ENCODE data around the gene FOXP4. TPM values are rescaled to one million over a fixed set of nuclear protein-coding genes. Genes with fewer than 3 reads are reported as not detected.
A peak's percentile ranks its signal among the peaks of the same experiment; 100 is the strongest.

The FOXP4 gene
- total and polyA plus RNA-seq, 2 of the 13 experiments (the other 11 are each of a cell fraction or from before 2014, with no cell fraction given): 11.0 to 12.4 TPM

DNA sequence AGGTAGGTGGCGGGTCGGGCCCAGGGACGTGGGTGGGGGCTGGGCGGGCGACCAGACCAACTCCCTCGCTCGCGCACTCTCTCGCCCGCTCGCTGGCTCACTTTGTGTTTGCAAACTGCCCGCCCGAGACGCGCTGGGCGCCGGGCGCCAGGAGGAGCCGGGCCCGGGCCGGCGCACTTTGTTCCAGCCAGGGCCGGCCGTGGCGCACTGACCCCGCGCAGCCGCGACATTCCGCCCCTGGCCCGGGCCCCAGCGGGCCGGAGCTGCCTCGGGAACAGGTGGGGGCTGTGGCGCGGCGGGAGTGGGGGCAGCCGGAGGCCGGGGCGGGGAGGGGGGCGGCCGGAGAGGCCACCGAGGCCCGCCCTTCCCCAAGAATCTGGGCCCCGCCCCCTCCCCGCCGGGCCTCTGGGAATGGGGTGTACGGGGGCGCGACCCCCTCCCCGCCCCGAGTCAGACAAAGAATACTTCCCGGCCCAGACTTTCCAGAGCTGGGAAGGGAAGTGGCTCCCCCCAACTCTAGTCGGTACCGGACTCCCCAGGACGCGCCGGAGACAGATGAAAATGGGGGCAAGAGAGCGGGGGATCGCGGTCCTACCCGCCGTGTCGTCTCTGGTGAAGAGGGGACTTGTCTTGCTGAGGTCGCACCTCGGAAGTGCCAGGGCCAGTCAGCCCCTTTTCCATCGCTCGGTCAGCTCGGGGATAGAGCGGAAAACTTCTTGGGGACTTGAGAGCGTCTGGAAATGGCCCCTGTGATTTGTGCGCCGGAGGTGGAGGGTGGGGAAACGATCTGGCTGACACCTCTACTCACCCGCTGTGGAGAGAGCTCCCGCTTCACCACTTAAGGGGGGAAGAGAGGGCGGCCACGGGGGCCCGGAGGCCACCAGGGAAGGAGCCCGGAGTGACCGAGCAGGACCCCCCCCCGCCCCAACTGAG lies 951 bp downstream of the FOXP4 start (continued):
- TF ChIP-seq, protein P1, sequence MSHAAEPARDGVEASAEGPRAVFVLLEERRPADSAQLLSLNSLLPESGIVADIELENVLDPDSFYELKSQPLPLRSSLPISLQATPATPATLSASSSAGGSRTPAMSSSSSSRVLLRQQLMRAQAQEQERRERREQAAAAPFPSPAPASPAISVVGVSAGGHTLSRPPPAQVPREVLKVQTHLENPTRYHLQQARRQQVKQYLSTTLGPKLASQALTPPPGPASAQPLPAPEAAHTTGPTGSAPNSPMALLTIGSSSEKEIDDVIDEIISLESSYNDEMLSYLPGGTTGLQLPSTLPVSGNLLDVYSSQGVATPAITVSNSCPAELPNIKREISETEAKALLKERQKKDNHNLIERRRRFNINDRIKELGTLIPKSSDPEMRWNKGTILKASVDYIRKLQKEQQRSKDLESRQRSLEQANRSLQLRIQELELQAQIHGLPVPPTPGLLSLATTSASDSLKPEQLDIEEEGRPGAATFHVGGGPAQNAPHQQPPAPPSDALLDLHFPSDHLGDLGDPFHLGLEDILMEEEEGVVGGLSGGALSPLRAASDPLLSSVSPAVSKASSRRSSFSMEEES (CRISPR knock-in tag; IDR thresholded peaks at IDR 0.05): no peak
- TF ChIP-seq FOXO4 (CRISPR knock-in tag; conservative IDR thresholded peaks at IDR 0.05) (0 out of 2 replicates have a peak, but pooled peaks have one; percentile 79), SOX6 (IDR thresholded peaks at IDR 0.05) (no peak), SOX6 (CRISPR knock-in tag; IDR thresholded peaks at IDR 0.05) (peak; percentile 30; the same call in 1 of the 2 replicates), ZNF234 (CRISPR knock-in tag; conservative IDR thresholded peaks at IDR 0.05) (0 out of 2 replicates have a peak, but pooled peaks have one; percentile 48), ZNF225 (CRISPR knock-in tag; IDR thresholded peaks at IDR 0.05) (peak; percentile 67; the same call in 1 of the 2 replicates), ZNF343 (CRISPR knock-in tag; IDR thresholded peaks at IDR 0.05) (no peak), ZNF30 (CRISPR knock-in tag; IDR thresholded peaks at IDR 0.05) (0 out of 2 replicates have a peak, but pooled peaks have one; percentile 40), ZBTB8A (CRISPR knock-in tag; IDR thresholded peaks at IDR 0.05; ENCODE audit: borderline replicate concordance, low read depth) (no peak), DBP (CRISPR knock-in tag; IDR thresholded peaks at IDR 0.05; ENCODE audit: not compliant biosample characterization) (no peak), ZNF451 (CRISPR knock-in tag; IDR thresholded peaks at IDR 0.05) (peak; percentile 66), RFXAP (CRISPR knock-in tag; IDR thresholded peaks at IDR 0.05; ENCODE audit: borderline replicate concordance) (0 out of 2 replicates have a peak, but pooled peaks have one; percentile 11), ZNF280D (CRISPR knock-in tag; IDR thresholded peaks at IDR 0.05) (0 out of 2 replicates have a peak, but pooled peaks have one; percentile 25), BCL6 (CRISPR knock-in tag; IDR thresholded peaks at IDR 0.05) (no peak)
- TF ChIP-seq, protein P2, sequence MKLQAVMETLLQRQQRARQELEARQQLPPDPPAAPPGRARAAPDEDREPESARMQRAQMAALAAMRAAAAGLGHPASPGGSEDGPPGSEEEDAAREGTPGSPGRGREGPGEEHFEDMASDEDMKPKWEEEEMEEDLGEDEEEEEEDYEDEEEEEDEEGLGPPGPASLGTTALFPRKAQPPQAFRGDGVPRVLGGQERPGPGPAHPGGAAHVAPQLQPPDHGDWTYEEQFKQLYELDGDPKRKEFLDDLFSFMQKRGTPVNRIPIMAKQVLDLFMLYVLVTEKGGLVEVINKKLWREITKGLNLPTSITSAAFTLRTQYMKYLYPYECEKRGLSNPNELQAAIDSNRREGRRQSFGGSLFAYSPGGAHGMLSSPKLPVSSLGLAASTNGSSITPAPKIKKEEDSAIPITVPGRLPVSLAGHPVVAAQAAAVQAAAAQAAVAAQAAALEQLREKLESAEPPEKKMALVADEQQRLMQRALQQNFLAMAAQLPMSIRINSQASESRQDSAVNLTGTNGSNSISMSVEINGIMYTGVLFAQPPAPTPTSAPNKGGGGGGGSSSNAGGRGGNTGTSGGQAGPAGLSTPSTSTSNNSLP (IDR thresholded peaks at IDR 0.05; ENCODE audit: low read depth, low read length): no peak
- TF ChIP-seq, protein P3, sequence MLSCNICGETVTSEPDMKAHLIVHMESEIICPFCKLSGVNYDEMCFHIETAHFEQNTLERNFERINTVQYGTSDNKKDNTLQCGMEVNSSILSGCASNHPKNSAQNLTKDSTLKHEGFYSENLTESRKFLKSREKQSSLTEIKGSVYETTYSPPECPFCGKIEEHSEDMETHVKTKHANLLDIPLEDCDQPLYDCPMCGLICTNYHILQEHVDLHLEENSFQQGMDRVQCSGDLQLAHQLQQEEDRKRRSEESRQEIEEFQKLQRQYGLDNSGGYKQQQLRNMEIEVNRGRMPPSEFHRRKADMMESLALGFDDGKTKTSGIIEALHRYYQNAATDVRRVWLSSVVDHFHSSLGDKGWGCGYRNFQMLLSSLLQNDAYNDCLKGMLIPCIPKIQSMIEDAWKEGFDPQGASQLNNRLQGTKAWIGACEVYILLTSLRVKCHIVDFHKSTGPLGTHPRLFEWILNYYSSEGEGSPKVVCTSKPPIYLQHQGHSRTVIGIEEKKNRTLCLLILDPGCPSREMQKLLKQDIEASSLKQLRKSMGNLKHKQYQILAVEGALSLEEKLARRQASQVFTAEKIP (CRISPR knock-in tag; IDR thresholded peaks at IDR 0.05; ENCODE audit: borderline replicate concordance): no peak

All from HepG2 (cell line).